Stimulated activated CD4-positive, alpha-beta T cell treated with anti-CD3 and anti-CD28 coated beads, Interleukin-4, amount 100 ng/mL, for 4 hours (primary cell): ENCODE results near the gene CDH26.
"Not testable (repeated sequence)": the region's sequence is repeated elsewhere in the genome, so short reads cannot be mapped to it uniquely, and the experiment has no call there.

ENCODE experiments used
- DNase-seq, 2 experiments: peaks; one replicate each; pipeline ENCODE4 v3.0.0-alpha.2; 2020

CDH26 gene

DNA sequence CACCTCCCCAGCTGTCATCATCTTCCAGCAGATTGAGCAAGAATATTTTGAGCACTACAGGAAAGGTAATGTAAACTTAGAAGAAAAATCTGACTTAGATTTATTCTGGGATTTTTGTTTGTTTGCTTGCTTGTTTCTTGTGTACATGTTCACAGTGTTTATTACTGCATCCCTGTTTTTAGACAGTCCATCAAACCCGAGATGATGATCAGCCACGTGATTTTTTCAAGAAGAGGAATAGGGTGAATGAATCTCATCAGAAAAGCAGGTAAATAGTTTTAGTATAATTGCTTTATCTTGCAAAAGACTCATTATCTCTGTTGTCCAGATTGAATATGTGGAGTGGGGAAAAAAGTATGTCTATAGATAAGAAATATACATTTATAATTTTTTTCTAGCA, 16.0 kb upstream of the CDH26 start:
- DNase-seq = no peak

DNA sequence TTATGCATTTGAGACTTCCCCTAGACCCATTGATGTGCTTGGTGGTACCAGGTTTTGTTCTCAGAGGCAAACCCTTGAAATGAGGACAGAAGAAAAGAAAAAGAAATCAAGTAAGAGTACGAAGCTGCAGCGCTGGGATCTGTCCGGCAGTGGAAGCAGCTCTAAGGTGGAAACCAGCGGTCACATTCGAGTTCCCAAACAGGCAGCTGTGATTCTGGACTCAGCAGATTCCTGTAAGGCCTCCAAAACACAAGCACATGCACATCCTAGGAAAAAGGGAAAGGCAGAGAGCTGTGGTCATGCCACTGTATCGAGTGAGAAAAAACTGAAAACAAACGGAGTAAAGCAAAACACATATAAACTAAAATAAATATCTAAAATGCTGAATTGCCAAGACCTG, 13.5 kb upstream of the CDH26 start:
- DNase-seq = no peak

DNA sequence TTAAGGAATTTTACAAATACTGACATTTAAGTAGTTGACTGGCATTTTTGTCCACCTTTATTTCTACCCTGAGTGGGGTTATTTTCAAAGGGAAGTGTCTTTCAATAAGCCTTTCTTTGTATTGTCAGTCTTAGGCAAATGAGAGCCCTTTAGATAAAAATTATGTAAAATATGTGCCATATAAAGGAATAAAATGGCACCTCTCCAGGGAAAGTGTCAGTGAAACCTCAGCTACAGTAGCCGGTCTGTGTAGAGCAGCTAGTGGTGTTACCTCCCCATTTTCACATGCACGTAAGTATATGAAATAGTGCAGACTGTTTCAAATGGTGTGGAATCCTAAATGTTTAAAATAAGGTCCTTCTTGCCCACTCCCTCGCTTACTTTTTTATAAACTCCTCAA, 13.0 kb upstream of the CDH26 start:
- no peak for DNase-seq

DNA sequence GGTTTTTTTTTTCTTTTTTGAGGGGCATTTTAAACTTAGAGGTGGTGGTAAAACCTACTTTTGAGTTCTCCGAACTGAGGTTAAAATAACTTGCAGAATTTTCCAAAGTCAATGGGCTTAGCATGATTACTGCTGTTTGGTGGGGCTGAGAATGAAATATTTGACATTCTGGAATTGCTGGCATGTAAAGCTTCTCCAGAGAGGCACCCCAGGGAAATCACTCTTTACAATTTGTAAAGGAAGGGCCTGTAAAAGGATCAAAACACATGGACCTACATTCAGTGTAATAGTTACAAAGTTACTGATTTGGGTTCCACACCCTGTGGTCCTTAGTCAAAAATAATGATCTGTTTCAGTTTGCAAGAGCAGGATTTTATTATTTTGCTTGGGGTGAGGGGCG, 12.5 kb upstream of the CDH26 start:
- DNase-seq = no peak

DNA sequence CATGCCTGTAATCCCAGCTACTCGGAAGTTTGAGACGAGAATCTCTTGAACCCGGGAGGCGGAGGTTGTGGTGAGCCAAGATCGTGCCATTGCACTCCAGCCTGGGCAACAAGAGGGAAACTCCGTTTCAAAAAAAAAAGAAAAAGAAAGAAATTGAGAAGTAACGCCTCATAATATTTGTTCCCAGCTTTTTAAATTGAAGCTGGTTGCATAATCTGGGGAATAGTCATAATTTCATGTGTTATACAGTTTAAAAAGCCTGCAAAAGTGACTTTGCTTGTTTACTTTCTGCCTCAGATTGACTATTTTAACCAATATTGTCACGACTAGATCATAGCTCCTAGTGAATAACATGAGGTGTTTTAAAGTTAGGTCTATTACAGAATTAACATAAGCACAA, 10.8 kb upstream of the CDH26 start:
- no peak for DNase-seq

DNA sequence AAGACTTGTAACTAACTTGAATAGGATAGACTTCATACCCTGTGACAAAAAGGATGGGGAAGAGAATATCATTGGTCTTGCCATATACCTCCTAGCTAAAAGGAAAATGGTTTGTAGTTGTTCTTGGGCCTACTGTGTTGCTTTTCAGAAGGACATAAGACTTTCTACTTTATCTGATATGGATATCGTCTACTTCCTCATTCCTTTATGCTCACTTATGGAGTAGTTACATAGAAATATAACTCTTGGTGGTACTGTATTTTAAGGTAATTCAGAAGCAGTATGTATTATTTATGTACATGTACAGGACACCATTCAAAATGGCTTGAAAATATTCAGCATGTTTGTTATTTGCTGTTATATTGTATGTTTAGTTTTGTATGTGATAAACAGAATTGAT, 10.0 kb upstream of the CDH26 start:
- no peak for DNase-seq

DNA sequence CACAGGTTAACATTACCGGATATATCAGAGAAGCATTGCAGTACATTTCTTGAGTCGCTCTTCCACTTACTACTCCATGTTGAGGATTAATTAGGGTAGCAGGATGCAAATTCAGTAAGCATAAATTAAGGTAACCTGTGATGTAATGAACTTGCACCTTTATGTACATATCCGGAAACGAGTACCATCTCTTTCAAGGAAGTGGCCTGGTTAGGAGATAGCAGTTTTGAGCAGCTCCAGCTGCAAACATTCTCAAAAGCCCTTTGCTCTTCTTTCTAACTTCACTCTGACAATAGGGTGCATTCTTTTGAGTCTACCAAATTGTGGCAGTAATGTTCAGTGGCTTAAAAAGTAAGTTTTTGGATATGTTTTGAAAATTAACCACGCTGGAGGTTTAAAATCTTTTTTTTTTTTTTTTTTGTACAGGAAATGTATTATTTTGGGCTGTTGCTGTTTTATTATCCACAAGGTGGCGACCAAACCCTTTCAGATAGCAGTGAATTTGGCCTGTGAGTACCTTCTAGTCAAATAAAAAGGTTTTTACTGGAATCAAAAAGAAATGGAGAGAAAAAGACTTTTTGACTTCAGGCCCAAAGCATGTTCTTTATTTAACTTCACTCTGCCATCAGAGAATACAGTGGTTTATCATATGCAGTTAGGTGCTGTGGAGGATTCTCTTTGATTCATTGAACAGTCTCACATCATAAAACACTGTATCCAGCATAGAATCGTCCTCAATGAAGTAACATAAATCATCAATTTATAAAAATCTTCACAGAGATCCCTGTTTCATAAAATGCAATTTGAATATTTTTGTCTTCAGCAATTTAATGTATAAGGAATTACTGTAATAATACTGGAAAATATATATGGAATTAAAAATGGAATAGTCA, 9.1 kb upstream of the CDH26 start:
- no peak for DNase-seq

DNA sequence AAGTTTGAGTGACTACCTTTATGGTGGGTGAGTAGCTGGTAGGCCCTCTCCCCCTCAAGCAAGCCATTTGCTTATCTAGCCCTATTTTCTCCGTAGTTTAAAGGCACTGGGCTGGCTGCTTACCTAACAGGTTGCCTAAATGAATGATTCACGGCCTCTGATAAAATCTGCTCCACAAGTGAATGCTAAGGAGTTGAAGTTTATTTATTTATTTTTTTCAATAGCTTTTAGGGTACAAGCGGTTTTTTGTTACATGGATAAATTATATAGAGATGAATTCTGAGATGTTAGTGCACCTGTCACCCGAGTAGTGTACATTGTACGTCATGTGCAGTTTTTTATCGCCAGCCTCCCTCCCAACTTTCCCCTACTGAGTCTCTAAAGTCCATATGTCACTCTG, 8.3 kb upstream of the CDH26 start:
- DNase-seq = no peak

DNA sequence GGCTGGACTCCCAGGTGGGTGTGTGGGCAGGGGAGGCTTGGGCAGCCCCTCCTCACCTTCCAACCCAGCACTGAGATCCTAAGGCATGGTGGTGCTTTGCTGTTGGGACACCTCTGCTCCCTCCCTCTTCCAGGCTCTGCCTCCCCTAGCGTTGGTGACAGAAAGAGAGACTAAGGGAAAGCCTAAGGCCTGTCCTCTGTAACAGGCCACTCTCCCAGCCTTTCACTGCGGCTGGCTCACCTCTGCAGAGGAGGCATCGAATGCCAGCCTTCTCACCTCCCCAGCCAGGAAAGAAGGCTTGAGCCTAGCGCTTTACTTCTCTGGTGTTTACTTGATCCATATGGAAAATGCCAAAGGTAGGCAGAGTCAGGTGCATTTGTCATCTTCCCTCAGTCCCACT, 3.5 kb upstream of the CDH26 start:
- DNase-seq = no peak

DNA sequence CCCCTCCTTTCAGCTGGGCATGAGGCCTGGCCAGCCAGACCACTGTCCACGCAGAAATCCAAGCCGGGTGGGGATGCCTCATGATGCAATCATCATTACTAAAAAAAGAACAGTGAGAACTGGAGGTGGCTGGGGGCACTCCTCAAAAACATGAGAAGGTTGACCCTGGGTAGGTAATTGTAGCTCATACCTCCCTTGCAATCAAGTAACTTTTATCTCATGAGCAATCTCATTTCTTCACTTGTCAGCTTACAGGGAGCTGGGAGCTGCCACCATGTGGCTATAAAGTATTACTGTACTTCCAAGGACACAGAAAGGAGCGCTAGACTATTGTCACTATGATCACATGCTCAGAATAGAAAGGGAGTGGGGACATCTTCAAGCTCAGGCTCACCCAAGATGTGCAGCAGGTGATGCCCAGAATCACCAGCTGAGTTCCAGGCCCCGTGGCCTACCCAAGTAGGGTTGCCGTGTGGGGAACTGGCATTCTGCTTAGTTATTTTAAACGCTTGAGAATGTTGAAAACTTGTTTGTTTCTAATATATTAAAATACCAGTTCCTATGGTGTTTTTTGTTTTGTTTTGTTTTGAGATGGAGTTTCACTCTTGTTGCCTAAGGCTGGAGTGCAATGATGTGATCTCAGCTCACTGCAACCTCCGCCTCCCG, 3.0 kb upstream of the CDH26 start:
- DNase-seq = no peak

DNA sequence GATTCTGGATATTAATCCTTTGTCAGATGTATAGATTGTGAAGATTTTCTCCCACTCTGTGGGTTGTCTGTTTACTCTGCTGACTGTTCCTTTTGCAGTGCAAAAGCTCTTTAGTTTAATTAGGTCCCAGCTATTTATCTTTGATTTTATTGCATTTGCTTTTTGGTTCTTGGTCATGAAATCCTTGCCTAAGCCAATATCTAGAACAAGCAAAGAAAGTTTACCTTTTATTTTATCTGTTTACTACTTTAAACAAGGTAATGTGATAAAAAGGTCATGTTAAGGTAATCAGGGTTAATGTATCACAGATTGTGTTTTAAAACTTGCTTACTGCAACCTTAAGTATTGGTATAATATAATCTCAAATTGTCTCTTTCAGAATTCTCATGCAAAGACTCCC, 655 bp upstream of the CDH26 start:
- DNase-seq = not testable (repeated sequence)

DNA sequence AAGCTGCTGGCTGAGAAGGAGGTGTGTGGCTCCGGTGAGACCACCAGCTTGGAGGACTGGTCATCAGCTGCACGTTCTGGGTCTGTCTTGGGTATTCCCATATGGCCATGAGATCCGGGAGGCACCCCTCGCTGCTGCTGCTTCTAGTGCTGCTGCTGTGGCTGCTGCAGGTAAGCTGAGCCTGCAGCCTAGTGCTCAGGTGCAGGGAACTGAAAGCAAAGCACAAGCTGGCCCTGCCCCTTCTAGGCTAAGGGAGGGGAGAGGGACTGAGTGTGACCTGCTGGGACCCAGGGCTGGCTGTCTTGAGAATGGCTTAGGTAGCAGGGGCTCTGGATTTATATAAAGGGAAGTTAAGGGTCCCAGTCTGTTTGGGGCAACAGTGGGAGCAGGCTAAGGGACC, 403 bp downstream of the CDH26 start:
- no peak for DNase-seq

DNA sequence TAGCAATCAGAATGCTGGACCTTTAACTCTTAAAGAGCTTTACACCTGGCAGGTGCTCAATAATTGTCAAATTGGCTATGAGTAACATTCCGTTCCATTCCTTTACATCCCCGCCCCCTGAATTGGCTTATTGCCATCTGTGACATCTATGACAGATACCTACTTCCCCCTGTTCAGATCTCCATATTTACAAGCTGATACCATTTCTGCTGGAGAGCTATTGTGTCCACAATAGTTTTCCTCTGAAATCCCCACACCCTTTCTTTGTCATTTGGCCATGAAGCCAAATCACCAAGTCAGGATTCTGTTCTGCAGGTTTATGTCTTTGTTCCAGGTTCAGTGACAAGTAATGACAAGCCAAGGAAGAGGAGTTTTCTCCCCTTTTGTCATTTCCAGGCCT, 3.2 kb downstream of the CDH26 start:
- DNase-seq = no peak

DNA sequence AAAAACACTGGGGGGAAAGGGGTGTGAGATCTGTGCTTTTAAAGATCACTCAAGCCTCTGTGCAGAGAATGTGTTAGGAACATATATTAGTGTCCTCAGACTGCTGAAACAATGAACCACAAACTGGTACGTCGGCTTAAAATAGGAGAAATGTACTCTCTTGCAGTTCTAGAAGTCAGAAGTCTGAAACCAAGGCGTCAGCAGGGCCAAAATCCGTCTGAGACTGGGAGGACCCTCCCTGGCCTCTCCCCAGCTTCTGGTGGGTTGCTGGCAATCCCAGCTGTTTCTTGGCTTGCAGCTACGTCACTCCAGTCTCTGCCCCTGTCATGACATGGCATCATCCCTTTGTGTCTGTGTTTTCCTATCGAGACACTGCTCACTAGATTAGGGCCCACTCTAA, 3.9 kb downstream of the CDH26 start:
- no peak for DNase-seq

DNA sequence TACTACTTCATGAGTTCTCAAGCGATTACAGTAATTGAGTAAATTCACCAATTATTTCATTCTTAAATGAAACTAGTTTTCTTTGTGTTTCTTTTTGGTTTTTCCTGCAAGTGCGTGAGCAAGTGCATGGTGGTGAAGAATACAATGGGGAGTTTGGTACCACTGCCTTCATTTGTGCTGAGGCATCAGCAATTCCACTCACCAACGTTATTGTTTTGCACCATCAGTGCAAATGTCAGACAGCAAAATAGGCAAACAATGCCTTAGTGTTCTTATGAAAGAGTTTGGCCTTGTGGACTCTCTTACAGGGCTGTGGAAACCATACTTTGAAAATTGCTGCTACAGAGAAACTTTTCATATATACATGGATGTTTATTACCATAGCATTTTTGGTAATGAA, 8.2 kb downstream of the CDH26 start:
- DNase-seq = no peak

DNA sequence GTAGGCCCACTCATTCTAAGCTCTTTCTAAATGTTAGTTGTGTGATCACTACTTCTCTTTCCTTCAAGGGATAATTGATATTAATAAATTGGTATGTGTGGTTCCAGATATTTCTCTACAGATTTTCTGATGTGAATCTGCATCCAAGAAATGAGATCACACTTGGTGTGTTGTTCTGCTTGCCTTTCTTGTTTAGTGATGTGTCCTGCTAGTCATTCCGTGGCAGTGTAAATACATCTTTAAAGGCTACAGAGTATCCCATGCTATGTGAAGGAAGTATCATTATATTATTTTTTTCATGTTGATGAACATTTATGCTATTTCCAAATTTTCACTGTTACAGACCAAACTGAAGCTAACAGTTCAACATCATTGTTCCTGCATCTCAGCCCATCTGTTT, 13.2 kb downstream of the CDH26 start:
- no peak for DNase-seq

DNA sequence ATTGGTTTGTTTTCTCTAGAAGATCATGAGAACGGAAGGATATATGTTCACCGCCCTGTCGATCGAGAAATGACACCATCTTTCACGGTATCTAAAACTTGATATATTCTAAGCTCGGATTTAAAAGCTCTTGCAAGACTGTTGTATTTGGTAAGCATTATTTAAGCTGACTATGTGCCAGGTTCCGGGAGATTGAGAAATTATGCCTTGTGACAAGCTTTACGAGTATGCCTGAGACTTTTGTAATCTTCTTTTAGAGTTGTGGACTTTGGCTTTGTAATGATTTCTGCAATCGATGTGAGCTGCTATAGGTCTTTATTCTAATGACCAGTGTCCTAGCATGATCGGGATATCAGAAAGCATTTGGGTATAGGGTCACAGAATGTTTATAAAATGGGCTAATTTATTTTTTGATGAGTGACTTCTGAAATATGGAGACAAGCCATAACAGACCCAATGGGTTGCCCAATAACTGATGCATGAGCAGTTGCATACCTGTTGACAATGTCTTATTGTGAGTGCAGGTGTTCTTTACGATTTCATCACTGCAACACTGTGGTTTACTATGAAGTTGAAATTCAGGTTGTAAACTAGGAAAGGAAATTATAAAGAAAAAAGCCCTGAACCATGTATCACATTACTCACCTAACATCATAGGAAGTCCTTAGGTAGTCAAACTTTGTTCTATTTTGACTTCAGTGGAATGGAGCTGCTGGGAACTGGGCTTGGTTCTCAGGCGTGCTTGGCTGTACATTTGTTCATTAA, 14.0 kb downstream of the CDH26 start:
- DNase-seq = no peak

DNA sequence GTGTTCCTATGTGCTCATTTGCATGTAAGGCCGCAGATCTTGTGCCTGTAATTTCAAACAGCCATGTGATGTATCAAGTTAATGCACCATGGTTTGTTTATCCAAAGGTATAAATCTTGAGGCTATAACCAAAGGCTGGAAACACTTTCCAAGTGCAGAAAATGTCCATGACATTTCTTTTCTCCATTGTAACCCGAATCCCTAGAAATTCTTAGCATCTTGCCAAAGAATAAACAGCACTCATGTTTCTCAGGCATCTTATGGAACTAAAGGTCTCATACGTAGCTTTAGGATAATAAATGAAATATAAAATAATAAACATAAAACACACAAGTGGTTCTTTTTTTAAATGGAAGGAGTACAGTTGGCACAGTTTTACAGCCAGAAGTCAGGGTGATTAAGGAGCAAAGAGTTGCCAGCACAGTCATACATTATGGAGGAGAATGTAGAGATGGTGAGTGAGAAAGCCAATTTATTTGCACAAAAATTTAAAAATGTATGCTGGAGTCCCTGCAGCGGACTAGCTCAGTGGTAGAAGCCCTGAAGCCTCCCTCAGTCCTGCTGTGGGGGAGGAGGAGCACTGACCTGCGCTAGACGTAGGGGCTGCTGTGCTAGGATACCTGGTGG, 18.0 kb downstream of the CDH26 start:
- no peak for DNase-seq

DNA sequence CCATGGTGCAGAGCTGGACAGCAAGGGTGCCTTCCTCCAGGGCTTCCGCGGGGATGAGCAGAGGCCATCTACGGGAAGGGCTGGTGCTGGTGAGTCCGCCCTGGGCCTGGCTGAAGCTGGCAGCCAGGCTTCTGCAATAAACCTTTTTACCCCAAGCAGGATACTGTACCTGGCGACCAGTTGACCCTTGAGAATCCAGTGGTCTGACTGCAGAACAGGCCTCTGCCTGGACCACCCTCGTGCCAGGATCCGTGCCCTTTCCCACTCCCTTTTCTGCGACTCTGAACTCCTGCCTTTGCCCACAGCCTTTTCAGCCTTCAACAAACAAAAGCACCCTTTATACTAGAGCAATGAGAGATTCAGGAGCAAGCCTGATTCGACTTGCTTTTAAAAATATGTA, 18.9 kb downstream of the CDH26 start:
- DNase-seq = no peak

DNA sequence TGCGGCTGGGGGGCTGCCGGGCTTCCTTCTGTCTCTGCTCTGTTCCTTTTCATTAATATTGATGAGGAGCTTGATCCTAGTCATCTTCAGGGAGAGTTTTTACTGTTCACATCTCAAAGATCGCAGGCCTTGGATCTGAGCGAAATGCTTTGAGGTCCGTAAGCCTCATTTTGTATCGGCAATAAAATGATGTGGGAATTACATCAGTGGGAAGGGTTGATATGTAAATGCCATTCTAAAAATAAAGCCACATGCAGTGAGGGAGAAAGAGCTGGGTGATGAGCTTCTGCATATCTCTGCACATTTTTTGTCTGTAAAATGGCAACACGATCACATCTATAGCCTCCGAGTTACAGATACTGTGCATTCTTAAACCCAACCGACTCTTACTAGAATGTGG, 24.9 kb downstream of the CDH26 start:
- no peak for DNase-seq

DNA sequence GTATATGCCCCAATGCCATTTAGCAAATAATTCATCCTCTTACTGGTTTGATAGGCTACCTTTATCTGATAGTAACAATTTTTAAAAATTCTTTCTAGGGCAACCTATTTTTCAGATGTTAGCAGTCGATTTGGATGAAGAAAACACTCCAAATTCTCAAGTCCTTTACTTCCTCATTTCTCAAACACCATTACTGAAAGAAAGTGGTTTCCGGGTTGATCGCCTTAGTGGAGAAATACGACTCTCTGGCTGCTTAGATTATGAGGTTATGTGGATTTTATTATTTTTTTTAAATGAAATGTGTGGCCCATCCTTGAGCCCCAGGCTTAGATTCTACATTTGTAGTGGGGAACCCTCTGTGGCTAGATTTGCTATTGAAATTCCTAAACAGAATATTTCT, 26.3 kb downstream of the CDH26 start:
- DNase-seq = no peak

DNA sequence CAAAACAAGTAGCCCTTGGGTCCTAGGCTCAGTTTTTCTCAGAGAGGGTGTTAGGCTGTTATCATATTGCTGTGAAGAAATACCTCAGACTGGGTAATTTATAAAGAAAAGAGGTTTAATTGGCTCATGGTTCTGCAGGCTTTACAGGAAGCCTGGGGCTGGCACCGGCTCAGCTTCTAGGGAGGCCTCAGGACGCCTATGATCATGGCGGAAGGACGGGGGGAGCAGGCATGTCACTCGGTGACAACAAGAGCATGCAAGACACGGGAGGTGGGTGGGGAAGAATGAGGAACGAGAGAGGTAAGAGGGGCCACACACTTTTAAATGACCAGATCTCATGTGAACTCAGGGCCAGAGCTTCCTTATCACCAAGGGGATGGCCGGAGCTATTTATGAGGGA, 26.9 kb downstream of the CDH26 start:
- DNase-seq = no peak

DNA sequence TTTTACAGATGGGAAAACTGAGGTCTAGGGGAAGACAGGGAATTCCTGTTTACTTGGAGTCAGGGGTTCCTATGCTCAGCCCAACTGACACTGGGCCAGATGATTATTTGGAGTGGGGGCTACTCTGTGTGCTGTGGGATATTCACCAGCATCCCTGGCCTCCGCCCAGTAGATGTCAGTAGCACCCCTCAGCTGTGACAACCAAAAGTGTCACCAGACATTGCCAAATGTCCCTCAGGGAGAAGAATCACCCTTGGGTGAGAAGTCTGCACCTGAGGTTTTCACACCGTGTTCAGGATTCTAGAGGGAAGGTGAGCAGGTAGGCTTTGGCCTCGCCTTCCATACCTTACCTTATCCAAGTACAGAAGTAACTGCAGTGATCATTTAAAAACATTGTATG, 27.6 kb downstream of the CDH26 start:
- no peak for DNase-seq

DNA sequence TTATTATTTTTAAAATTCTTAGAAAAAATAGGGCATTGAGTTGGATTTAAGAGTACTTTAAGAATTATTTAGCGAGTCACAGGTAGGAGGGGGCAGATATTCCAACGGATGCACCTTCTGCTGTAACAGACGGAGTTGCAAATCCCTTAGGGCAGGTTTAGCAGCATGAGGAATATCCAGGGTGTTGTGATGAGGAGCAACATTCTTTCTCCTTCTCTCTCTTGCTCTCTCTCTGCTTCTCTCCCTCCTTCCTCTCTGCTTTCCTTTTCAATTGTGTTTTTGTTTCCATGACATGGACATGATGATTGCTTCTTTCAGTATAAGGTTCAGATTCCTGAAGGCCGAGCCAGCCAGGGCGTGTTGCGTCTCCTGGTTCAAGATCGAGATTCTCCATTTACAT, 28.9 kb downstream of the CDH26 start:
- no peak for DNase-seq
